Adrenal gland (tissue), 5 donors: ENCODE results near the gene SH2D1A.

Source experiments
- POLR2A ChIP-seq, 2 donors: fragments of 450-650 bp; IDR thresholded peaks; one replicate each; pipeline ENCODE4 v1.6.1; 2017; ENCODE audit warnings: antibody characterized with exemption in 2 of 2, mild to moderate bottlenecking in 2 of 2, moderate library complexity in 1 of 2
- TF ChIP-seq, protein P1 (sequence below), 6 experiments: fragments of 450-650 bp in 4 of 6; fragments of 200-600 bp in 2 of 6; sonication (generic) in 1 of 6; IDR thresholded peaks; 1 replicate in 5 of 6; 2 replicates in 1 of 6; pipeline versions ENCODE4 v1.5.1 to v1.8.0; 2016 to 2021; ENCODE audit warnings: antibody characterized with exemption in 6 of 6, mild to moderate bottlenecking in 2 of 6, moderate library complexity in 1 of 6
- donor health status: DM: no; HTN: no; CAD: no.

- TF ChIP-seq, protein P1, sequence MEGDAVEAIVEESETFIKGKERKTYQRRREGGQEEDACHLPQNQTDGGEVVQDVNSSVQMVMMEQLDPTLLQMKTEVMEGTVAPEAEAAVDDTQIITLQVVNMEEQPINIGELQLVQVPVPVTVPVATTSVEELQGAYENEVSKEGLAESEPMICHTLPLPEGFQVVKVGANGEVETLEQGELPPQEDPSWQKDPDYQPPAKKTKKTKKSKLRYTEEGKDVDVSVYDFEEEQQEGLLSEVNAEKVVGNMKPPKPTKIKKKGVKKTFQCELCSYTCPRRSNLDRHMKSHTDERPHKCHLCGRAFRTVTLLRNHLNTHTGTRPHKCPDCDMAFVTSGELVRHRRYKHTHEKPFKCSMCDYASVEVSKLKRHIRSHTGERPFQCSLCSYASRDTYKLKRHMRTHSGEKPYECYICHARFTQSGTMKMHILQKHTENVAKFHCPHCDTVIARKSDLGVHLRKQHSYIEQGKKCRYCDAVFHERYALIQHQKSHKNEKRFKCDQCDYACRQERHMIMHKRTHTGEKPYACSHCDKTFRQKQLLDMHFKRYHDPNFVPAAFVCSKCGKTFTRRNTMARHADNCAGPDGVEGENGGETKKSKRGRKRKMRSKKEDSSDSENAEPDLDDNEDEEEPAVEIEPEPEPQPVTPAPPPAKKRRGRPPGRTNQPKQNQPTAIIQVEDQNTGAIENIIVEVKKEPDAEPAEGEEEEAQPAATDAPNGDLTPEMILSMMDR (IDR thresholded peaks at IDR 0.05), result no peak
- TF ChIP-seq POLR2A (IDR thresholded peaks at IDR 0.05), result no peak
Measured at GRCh38 chrX:124358800-124359383, 12.5 kb downstream of the SH2D1A start.
